OCI-LY3 (cell line): Measurements from ENCODE around the gene KPNB1.

Experiments
- EZH2phosphoT487 ChIP-seq: fragments of 200-600 bp; shearing (Covaris generic); IDR thresholded peaks from 2 replicates; pipeline ENCODE4 v1.6.1; 2018; ENCODE audit warnings: antibody characterized with exemption, mixed run types, low read depth
- TF ChIP-seq, protein P1 (sequence below): fragments of 200-600, 300-600 bp; sonication (generic); IDR thresholded peaks from 2 replicates; pipeline ENCODE4 v1.5.1; 2014; ENCODE audit warnings: antibody characterized with exemption, low read length, low read depth

- TF ChIP-seq, protein P1, sequence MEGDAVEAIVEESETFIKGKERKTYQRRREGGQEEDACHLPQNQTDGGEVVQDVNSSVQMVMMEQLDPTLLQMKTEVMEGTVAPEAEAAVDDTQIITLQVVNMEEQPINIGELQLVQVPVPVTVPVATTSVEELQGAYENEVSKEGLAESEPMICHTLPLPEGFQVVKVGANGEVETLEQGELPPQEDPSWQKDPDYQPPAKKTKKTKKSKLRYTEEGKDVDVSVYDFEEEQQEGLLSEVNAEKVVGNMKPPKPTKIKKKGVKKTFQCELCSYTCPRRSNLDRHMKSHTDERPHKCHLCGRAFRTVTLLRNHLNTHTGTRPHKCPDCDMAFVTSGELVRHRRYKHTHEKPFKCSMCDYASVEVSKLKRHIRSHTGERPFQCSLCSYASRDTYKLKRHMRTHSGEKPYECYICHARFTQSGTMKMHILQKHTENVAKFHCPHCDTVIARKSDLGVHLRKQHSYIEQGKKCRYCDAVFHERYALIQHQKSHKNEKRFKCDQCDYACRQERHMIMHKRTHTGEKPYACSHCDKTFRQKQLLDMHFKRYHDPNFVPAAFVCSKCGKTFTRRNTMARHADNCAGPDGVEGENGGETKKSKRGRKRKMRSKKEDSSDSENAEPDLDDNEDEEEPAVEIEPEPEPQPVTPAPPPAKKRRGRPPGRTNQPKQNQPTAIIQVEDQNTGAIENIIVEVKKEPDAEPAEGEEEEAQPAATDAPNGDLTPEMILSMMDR, result no peak
- no peak for TF ChIP-seq EZH2phosphoT487
These were observed 79.8 kb downstream of the KPNB1 start for GRCh38 chr17:47729476-47729875.
